GM23248 (cell line): ENCODE measurements around the gene GPR17. TPM values are rescaled to one million over a fixed set of nuclear protein-coding genes. Genes with fewer than 3 reads are reported as not detected.

ENCODE experiments used
- DNase-seq: peaks from one replicate; pipeline ENCODE4 v3.0.0-alpha.2; 2015
- H2AFZ ChIP-seq: fragments of 200-600 bp; sonication (generic); 2 replicates; pipeline ENCODE4 v1.6.1; 2016; ENCODE audit warnings: antibody characterized with exemption
- H3F3A ChIP-seq: fragments of 200-600 bp; sonication (generic); 2 replicates; pipeline ENCODE4 v1.6.1; 2016; ENCODE audit warnings: mild to moderate bottlenecking, antibody characterized with exemption, mixed run types; ENCODE audit not compliant: insufficient read depth
- H3K27ac ChIP-seq: fragments of 200-600 bp; sonication (generic); 2 replicates; pipeline ENCODE4 v1.5.1; 2016; ENCODE audit warnings: mild to moderate bottlenecking
- H3K27me3 ChIP-seq: fragments of 200-600 bp; sonication (generic); replicated peaks from 2 replicates; pipeline ENCODE4 v1.6.1; 2016; ENCODE audit warnings: mild to moderate bottlenecking; ENCODE audit not compliant: insufficient read depth
- H3K36me3 ChIP-seq: fragments of 200-600 bp; sonication (generic); 2 replicates; pipeline ENCODE4 v1.6.1; 2016; ENCODE audit warnings: low read depth, mild to moderate bottlenecking
- H3K4me1 ChIP-seq: fragments of 200-600 bp; sonication (generic); 2 replicates; pipeline ENCODE4 v1.6.1; 2016; ENCODE audit warnings: mild to moderate bottlenecking; ENCODE audit not compliant: insufficient read depth
- H3K4me2 ChIP-seq: fragments of 200-600 bp; sonication (generic); one replicate; pipeline ENCODE4 v1.6.1; 2016; ENCODE audit warnings: mild to moderate bottlenecking; ENCODE audit not compliant: unreplicated experiment
- H3K4me3 ChIP-seq: fragments of 200-600 bp; sonication (generic); 2 replicates; pipeline ENCODE4 v1.5.1; 2016; ENCODE audit warnings: mild to moderate bottlenecking
- H3K79me2 ChIP-seq: fragments of 200-600 bp; sonication (generic); 2 replicates; pipeline ENCODE4 v1.6.1; 2016; ENCODE audit warnings: mild to moderate bottlenecking; ENCODE audit not compliant: insufficient read depth
- H3K9ac ChIP-seq: fragments of 200-600 bp; sonication (generic); 2 replicates; pipeline ENCODE4 v1.6.1; 2016; ENCODE audit warnings: mild to moderate bottlenecking
- H3K9me2 ChIP-seq: fragments of 200-600 bp; sonication (generic); 2 replicates; pipeline ENCODE4 v1.6.1; 2016; ENCODE audit warnings: mixed run types, mild to moderate bottlenecking, moderate library complexity; ENCODE audit not compliant: insufficient read depth
- H3K9me3 ChIP-seq: fragments of 200-600 bp; sonication (generic); one replicate; pipeline ENCODE4 v1.6.1; 2017; ENCODE audit warnings: low read depth
- H4K20me1 ChIP-seq: fragments of 200-600 bp; sonication (generic); 2 replicates; pipeline ENCODE4 v1.6.0; 2016; ENCODE audit not compliant: insufficient read depth
- EZH2 ChIP-seq: fragments of 200-600 bp; sonication (generic); IDR thresholded peaks from 2 replicates; pipeline ENCODE4 v1.6.1; 2018; ENCODE audit warnings: antibody characterized with exemption, mild to moderate bottlenecking; ENCODE audit not compliant: insufficient read depth, poor library complexity, severe bottlenecking
- EZH2phosphoT487 ChIP-seq: fragments of 200-600 bp; sonication (generic); IDR thresholded peaks from 2 replicates; pipeline ENCODE4 v1.6.1; 2018; ENCODE audit warnings: antibody characterized with exemption, moderate library complexity, mild to moderate bottlenecking, low read depth; ENCODE audit not compliant: insufficient read depth
- WGBS, 2 experiments: methylation state at CpG; one replicate each; pipeline ENCODE4 v1.1.6; 2015 to 2017; ENCODE audit warnings: low lambda C conversion rate in 2 of 2, low coverage in 1 of 2; ENCODE audit errors: missing lambda C conversion rate in 2 of 2; 5-methylcytosine and 5-hydroxymethylcytosine counted together
- in situ Hi-C: fragments of 300-500 bp; cut with MboI; formaldehyde crosslinking; loops from 2 replicates; pipeline ENCODE4 v1.15.0; 2020
- polyA plus RNA-seq: library from polyadenylated mRNA; unstranded; fragments of >200 nt; fragmentation: Nextera tagmentation; extraction: Ambion mirVana; gene quantifications from 2 replicates; pipeline ENCODE4 v1.2.1, GENCODE V29; 2016
- total RNA-seq: library from RNA; depleted of rRNA; stranded (reverse); fragments of >200 nt; shearing (Covaris generic); gene quantifications from 2 replicates; pipeline ENCODE4 v1.2.3, GENCODE V29; 2014

The GPR17 gene
- total and polyA plus RNA-seq, 2 experiments from 2014 or later = 0.11 TPM; not detected in 1

DNA sequence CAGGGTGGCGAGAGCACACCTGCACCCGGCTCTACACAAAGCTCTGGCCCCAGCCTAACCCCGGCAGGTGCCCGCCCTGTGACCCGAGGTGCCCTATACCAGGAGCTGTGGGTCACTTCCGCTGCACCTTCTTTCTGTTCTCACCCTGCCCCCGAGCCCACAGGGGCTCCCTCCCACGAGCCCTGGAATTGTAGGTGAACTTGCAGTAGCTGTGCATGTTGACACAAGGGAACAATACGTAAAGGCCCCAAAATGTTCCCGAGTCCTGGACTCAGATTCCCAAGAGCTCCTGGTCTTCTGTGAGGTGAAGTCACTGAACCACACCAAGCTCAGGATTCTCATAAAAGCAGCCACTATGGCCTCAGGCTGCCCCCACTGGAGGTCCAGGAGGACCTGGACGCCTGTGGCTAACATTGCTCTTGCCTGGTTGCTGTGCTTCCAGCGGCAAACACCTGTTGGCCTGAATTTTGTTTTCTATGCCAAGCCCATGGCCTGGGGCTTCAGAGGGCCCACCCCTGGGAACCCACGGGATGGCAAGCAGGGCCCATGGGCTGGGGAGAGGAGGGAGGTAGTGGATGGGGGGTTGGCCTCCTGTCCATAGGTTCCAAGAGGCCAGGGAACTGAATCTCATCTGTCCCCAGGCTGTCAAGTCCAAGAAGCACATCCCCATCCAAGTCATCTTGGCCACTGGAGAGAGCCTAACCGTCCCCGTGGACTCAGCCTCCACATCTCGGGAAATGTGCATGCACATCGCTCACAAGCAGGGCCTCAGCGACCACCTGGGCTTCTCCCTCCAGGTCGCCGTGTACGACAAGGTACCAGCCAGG lies 23.2 kb upstream of the GPR17 start:
- Histone ChIP-seq H4K20me1 (no peaks in the 10 kb centered on the region), H3K27ac (no peak overlapping the region), H3K36me3 (no peaks in the 10 kb centered on the region), H3K79me2 (no peaks in the 10 kb centered on the region), H3K27me3 (no peaks in the 10 kb centered on the region), H2AFZ (no peak overlapping the region), H3K9me2 (no peaks in the 10 kb centered on the region), H3K4me2 (no peak overlapping the region), H3K4me1 (no peaks in the 10 kb centered on the region), H3K9me3 (no peaks in the 10 kb centered on the region), H3K4me3 (no peak overlapping the region), H3K9ac (no peak overlapping the region), H3F3A (no peaks in the 10 kb centered on the region)
- WGBS, 2 experiments = 87 to 93% methylated on average over 17 to 21 of the region's 21 CpGs
- in situ Hi-C loops = no loop called here
- no peak for DNase-seq
- no peak for TF ChIP-seq EZH2phosphoT487
- no peak for TF ChIP-seq EZH2

DNA sequence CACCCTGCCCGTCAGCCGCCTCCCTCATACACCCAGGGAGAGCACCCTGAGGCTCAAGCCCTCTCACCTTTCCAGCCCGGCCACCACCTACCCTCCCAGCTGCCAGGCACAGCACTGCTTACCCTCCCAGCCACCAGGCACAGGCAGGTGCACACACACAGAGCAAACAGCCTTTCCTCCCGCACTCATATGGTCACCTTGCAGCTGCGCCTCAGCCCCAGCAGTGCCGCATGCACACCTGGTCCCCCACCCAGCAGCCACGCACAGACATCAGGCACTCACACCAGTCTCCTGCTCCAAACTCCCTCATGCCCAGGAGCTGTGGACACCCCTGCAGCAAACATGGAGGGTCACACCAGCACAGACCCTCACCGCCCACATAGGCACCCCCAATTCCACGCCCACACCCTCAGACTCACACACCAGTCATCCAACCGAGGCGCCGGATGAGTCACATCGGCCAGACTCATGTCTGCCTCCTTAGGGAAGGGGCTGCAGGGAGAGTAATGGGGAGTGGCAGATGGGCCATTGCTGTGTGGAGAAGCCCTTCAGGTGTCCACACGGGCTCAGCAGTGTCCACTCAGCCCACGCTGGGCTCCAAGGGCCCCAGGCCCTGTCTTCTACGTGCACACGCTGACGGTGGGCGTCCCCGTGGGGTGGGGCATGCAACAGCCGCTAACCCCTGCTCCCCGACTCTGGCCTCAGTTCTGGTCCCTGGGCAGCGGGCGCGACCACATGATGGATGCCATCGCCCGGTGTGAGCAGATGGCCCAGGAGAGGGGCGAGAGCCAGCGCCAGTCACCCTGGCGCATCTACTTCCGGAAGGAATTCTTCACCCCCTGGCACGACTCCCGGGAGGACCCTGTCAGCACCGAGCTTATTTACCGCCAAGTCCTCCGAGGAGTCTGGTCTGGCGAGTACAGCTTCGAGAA lies 22.3 kb upstream of the GPR17 start:
- Histone ChIP-seq H3K9me2 (no peaks in the 10 kb centered on the region), H3K4me2 (no peak overlapping the region), H3K4me1 (no peaks in the 10 kb centered on the region), H3K27ac (no peak overlapping the region), H3K9me3 (no peaks in the 10 kb centered on the region), H3K27me3 (no peaks in the 10 kb centered on the region), H3K9ac (no peak overlapping the region), H3F3A (no peaks in the 10 kb centered on the region), H4K20me1 (no peaks in the 10 kb centered on the region), H3K4me3 (no peak overlapping the region), H2AFZ (no peak overlapping the region), H3K36me3 (no peaks in the 10 kb centered on the region), H3K79me2 (no peaks in the 10 kb centered on the region)
- TF ChIP-seq EZH2 = no peak
- peak; percentile 71 for DNase-seq
- 83 to 84% methylated on average over 38 of the region's 38 CpGs for WGBS, 2 experiments
- in situ Hi-C loops = no loop called here

DNA sequence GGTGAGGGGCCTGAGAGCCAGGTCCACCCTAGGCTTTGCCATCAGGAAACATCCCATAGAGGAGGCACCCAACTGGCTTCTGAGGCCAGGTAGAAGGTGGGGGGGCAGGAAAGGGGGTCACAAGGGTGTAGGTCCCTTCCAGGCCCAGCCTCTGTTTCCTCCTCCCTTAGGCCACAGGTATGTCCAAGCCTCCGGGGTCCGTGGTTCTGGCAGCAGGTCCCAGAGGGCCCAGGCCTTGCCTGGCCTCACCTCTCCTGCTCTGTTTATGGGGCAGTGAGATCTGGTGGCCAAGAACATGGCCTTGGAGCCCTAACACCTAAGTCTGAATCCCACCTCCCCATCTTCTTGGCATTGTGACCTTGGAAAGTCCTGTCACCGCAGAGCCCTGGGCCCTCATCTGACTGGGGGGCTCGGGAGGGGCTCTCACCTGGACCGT lies 21.6 kb upstream of the GPR17 start:
- WGBS, 2 experiments = 94 to 95% methylated on average over 5 of the region's 5 CpGs
- no peaks in the 10 kb centered on the region for H3K4me1 ChIP-seq
- no peaks in the 10 kb centered on the region for H4K20me1 ChIP-seq
- H3F3A ChIP-seq = no peaks in the 10 kb centered on the region
- H3K36me3 ChIP-seq = no peaks in the 10 kb centered on the region
- TF ChIP-seq EZH2phosphoT487 (no peak), EZH2 (no peak)
- H3K9me3 ChIP-seq = no peaks in the 10 kb centered on the region
- H3K27me3 ChIP-seq = no peaks in the 10 kb centered on the region
- no peak overlapping the region for H3K4me2 ChIP-seq
- H3K27ac ChIP-seq = no peak overlapping the region
- H3K4me3 ChIP-seq = no peak overlapping the region
- no peaks in the 10 kb centered on the region for H3K79me2 ChIP-seq
- in situ Hi-C loops = no loop called here
- H3K9me2 ChIP-seq = no peaks in the 10 kb centered on the region
- DNase-seq = no peak
- H2AFZ ChIP-seq = no peak overlapping the region
- no peak overlapping the region for H3K9ac ChIP-seq

DNA sequence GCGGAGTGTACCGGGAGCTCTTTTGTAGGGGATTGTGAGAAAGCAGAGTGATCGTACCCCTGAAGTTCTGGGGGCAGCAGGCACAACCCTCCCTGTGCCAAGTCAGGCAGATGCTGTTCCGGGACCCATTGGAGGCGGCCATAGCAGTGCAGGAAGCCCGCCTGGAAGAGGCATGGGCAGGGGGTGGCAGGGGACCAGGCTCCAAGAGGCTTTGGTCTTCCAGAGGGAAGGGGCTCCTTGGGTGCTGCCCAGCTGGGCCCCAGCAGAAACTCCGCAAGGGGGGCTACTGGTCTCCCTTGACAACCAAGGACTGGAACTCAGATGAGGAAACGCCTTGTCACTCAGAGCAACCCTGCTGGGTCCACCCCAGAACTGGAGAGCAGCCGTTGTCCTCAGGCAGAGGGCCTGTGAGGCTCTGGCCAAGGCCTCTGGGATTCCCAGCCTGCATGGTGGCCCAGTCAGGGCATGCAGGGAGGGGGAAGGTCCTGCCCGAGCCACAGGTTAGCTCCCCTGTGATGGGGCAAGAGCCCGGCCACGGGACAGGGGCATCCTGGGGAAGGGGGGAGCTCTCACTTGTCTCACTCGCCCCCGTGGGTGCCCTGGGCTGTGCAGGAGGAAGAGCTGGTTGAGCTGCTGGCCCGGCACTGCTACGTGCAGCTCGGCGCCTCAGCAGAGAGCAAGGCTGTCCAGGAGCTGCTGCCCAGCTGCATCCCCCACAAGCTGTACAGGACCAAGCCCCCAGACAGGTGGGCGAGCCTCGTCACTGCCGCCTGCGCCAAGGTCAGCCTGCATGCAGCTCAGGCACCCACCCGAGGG lies 21.0 kb upstream of the GPR17 start:
- Histone ChIP-seq H3K27ac (no peak overlapping the region), H3K79me2 (no peaks in the 10 kb centered on the region), H3K9me2 (no peaks in the 10 kb centered on the region), H3K4me2 (no peak overlapping the region), H3F3A (no peaks in the 10 kb centered on the region), H3K36me3 (no peaks in the 10 kb centered on the region), H3K9ac (no peak overlapping the region), H3K4me1 (no peaks in the 10 kb centered on the region), H4K20me1 (no peaks in the 10 kb centered on the region), H3K27me3 (no peaks in the 10 kb centered on the region), H2AFZ (no peak overlapping the region), H3K9me3 (no peaks in the 10 kb centered on the region), H3K4me3 (no peak overlapping the region)
- 85% methylated on average over 21 to 23 of the region's 23 CpGs for WGBS, 2 experiments
- in situ Hi-C loops = no loop called here
- DNase-seq = no peak
- TF ChIP-seq EZH2 (no peak), EZH2phosphoT487 (no peak)
